Gastrocnemius medialis (tissue), 4 donors: ENCODE measurements around the gene ZNF595.
"Not testable (repeated sequence)": the region's sequence is repeated elsewhere in the genome, so short reads cannot be mapped to it uniquely, and the experiment has no call there.

ENCODE experiments used
- CTCF ChIP-seq, 5 experiments: fragments of 450-650 bp in 3 of 5; fragments of 200-600 bp in 2 of 5; sonication (generic) in 2 of 5; IDR thresholded peaks in 4 of 5; conservative IDR thresholded peaks in 1 of 5; 1 replicate in 4 of 5; 2 replicates in 1 of 5; pipeline ENCODE4 v1.5.1; 2016 to 2019; ENCODE audit warnings: antibody characterized with exemption in 5 of 5, mild to moderate bottlenecking in 3 of 5, moderate library complexity in 3 of 5
- POLR2A ChIP-seq, 2 donors: fragments of 450-650 bp; IDR thresholded peaks; one replicate each; pipeline ENCODE4 v1.6.1; 2017; ENCODE audit warnings: antibody characterized with exemption in 2 of 2, mild to moderate bottlenecking in 2 of 2, moderate library complexity in 2 of 2

- TF ChIP-seq POLR2A (IDR thresholded peaks at IDR 0.05); CTCF (IDR thresholded peaks at IDR 0.05 in 4 of 5, conservative IDR thresholded peaks at IDR 0.05 in 1 of 5): not testable (repeated sequence)
Measured at GRCh38 chr4:43375-43774, 9.7 kb upstream of the ZNF595 start.
